ENCODE data around the gene KLHL21. TPM values are rescaled to one million over a fixed set of nuclear protein-coding genes. Genes with fewer than 3 reads are reported as not detected.
"Not testable (repeated sequence)": the region's sequence is repeated elsewhere in the genome, so short reads cannot be mapped to it uniquely, and the experiment has no call there.

Gene KLHL21
- total RNA-seq, 2 donors from 2014 or later: 10.9 to 13.2 TPM

DNA sequence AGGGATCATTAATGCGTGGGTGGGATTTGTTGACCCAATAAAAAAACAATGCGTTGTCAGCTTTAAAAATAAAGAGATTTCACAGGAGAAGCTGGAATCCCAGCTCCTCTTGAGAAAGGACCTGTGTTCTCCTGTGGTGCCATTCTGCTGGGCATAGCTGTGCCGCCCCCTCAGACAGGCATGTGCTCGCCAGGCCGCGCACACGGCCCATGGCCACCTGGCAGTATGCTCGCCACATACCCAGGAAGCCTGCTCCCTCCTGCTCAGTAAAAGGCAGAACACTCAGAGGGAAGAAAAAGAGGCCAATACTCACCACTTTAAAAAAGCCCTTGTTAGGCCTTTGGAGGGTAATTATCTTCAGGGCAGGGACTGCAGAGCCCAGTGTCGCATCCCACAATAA lies 35.1 kb upstream of the KLHL21 start:
- no peaks in the 10 kb centered on the region for H3K4me1 ChIP-seq (ENCODE audit: control insufficient read depth, insufficient read depth, low read length)
- H3K27me3 Mint-ChIP-seq (ENCODE audit: insufficient read depth): no peaks in the 10 kb centered on the region
- H3K9me3 Mint-ChIP-seq: no peaks in the 10 kb centered on the region
- no peak overlapping the region for H3K27ac Mint-ChIP-seq
- 88 to 95% methylated on average over 4 to 9 of the region's 9 CpGs for WGBS, 2 experiments (ENCODE audit: insufficient coverage in 1 of 2, insufficient read length in 1 of 2)
- H3K27ac ChIP-seq (ENCODE audit: low read depth, low read length): no peak overlapping the region
- no peak for DNase-seq
- peaks cover 82% of the 10 kb centered on the region for H3K36me3 Mint-ChIP-seq (ENCODE audit: low read depth)
- peaks cover 72% of the 10 kb centered on the region for H3K36me3 ChIP-seq (ENCODE audit: control insufficient read depth, insufficient read depth, low read length)
- H3K9ac ChIP-seq (ENCODE audit: extremely low read depth, low read length, poor library complexity, severe bottlenecking): no peak overlapping the region
- H3K4me1 Mint-ChIP-seq: no peaks in the 10 kb centered on the region
- no peaks in the 10 kb centered on the region for H3K9me3 ChIP-seq (ENCODE audit: control insufficient read depth, low read length)
- no peaks in the 10 kb centered on the region for H3K27me3 ChIP-seq (ENCODE audit: control insufficient read depth, insufficient read depth, low read length, poor library complexity, severe bottlenecking)
- H3K4me3 Mint-ChIP-seq: no peak overlapping the region
- no peak overlapping the region for H3K4me3 ChIP-seq (ENCODE audit: low read length)
- TF ChIP-seq CTCF (conservative IDR thresholded peaks at IDR 0.05): no peak

DNA sequence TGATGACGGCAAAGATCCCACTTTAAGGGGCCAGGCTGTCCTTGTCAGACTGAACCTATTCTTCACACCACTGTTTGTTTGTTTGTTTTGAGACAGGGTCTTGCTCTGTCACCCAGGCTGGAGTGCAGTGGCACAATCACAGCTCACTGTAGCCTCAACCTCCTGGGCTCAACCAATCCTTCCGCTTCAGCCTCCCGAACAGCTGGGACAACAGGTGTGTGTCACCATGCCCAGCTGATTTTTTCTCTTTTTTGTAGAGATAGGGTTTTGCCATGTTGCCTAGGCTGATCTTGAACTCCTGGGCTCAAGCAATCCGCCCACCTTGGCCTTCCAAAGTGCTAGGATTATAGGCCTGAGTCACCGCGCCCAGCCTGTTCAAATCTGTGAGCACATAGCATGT lies 34.1 kb upstream of the KLHL21 start:
- H3K9ac ChIP-seq (ENCODE audit: extremely low read depth, low read length, poor library complexity, severe bottlenecking); H3K4me3 Mint-ChIP-seq; H3K4me1 ChIP-seq (ENCODE audit: control insufficient read depth, insufficient read depth, low read length); H3K27me3 Mint-ChIP-seq (ENCODE audit: insufficient read depth); H3K4me3 ChIP-seq (ENCODE audit: low read length); H3K4me1 Mint-ChIP-seq; H3K27ac Mint-ChIP-seq; H3K27me3 ChIP-seq (ENCODE audit: control insufficient read depth, insufficient read depth, low read length, poor library complexity, severe bottlenecking); H3K9me3 Mint-ChIP-seq; H3K27ac ChIP-seq (ENCODE audit: low read depth, low read length); DNase-seq; H3K9me3 ChIP-seq (ENCODE audit: control insufficient read depth, low read length): not testable (repeated sequence)
- WGBS, 2 experiments (ENCODE audit: insufficient coverage in 1 of 2, insufficient read length in 1 of 2): 91 to 96% methylated on average over 5 to 6 of the region's 6 CpGs
- peaks cover 70% of the 10 kb centered on the region for H3K36me3 ChIP-seq (ENCODE audit: control insufficient read depth, insufficient read depth, low read length)
- H3K36me3 Mint-ChIP-seq (ENCODE audit: low read depth): peaks cover 79% of the 10 kb centered on the region

DNA sequence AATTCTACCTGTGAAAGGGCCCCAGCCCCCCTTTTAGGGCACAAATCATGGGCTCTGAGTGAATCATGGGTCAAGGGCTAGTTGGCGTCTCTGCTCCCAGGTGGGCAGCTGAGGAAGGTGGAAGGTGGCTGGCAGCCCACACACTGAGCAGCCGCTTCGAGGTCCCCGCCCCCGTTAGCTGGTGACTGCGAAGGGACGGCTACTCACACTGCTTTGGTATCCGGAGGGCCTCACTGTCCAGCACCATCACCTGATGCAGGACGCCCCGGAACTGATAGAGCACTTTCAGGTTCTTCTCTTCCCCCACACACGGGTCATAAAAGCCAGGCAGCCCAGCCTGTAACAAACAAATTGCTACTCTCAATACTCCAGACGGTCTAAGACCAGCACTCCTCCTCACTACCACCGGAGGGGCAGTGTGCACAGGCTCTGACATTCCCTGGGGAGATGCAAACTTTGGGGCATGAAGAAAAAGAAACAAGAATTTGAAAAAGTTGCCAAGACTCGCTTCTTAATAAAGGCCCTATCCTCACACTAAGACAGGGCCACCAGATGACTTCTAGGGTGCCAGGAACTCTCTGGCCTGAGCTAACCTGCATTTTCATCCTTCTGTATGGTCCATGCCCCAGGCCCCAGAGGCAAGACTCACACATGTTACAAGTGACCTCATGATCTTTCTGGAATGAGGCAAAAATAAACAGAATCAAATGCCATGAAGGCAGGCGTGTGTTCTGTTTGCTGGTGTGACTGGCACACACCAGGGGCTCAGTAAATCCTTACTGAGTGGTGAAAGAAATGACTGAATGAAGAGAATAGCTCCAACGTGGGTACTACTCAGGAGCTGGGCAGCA lies 33.5 kb upstream of the KLHL21 start:
- DNase-seq: no peak
- Histone ChIP-seq H3K4me3 (ENCODE audit: low read length) (no peak overlapping the region), H3K27me3 (ENCODE audit: control insufficient read depth, insufficient read depth, low read length, poor library complexity, severe bottlenecking) (no peaks in the 10 kb centered on the region), H3K4me1 (ENCODE audit: control insufficient read depth, insufficient read depth, low read length) (no peaks in the 10 kb centered on the region), H3K9me3 (ENCODE audit: control insufficient read depth, low read length) (no peaks in the 10 kb centered on the region), H3K9ac (ENCODE audit: extremely low read depth, low read length, poor library complexity, severe bottlenecking) (no peak overlapping the region), H3K36me3 (ENCODE audit: control insufficient read depth, insufficient read depth, low read length) (peaks cover 67% of the 10 kb centered on the region), H3K27ac (ENCODE audit: low read depth, low read length) (no peak overlapping the region)
- Mint-ChIP-seq H3K4me3 (no peak overlapping the region), H3K27ac (peak overlapping the region; percentile 39), H3K36me3 (ENCODE audit: low read depth) (peaks cover 73% of the 10 kb centered on the region), H3K27me3 (ENCODE audit: insufficient read depth) (no peaks in the 10 kb centered on the region), H3K4me1 (no peaks in the 10 kb centered on the region), H3K9me3 (no peaks in the 10 kb centered on the region)
- WGBS, 2 experiments (ENCODE audit: insufficient coverage in 1 of 2, insufficient read length in 1 of 2): 92 to 98% methylated on average over 14 to 16 of the region's 16 CpGs
- peak; percentile 43 for TF ChIP-seq CTCF (conservative IDR thresholded peaks at IDR 0.05)
